CD14-positive monocyte (primary cell): ENCODE results near the gene KRTAP10-3. TPM values are rescaled to one million over a fixed set of nuclear protein-coding genes. Genes with fewer than 3 reads are reported as not detected.

Experiments used
- DNase-seq, 3 donors: peaks; one replicate each; pipeline ENCODE4 v3.0.0-alpha.2; 2011 to 2022
- H2AFZ ChIP-seq: 2 replicates; pipeline ENCODE4 v1.6.0; 2012; ENCODE audit warnings: mild to moderate bottlenecking, low read depth, low read length, inconsistent platforms; ENCODE audit not compliant: insufficient read depth, poor library complexity, severe bottlenecking
- H3K27ac ChIP-seq, 2 donors: 1 replicate in 1 of 2; 2 replicates in 1 of 2; pipeline ENCODE4 v1.5.1; 2012 to 2013; ENCODE audit warnings: low read length in 2 of 2, control low read depth in 1 of 2, inconsistent platforms in 1 of 2, low read depth in 1 of 2, mild to moderate bottlenecking in 1 of 2
- H3K27me3 ChIP-seq, 2 donors: one replicate each; pipeline versions ENCODE4 v1.6.0 to v1.6.1; 2011 to 2013; ENCODE audit warnings: low read length in 2 of 2; ENCODE audit not compliant: control insufficient read depth in 2 of 2, insufficient read depth in 2 of 2
- H3K36me3 ChIP-seq, 2 donors: replicated peaks in 1 of 2; 1 replicate in 1 of 2; 2 replicates in 1 of 2; pipeline versions ENCODE4 v1.5.1 to v1.6.1; 2012 to 2013; ENCODE audit warnings: low read length in 2 of 2, control low read depth in 1 of 2, inconsistent platforms in 1 of 2, mild to moderate bottlenecking in 1 of 2; ENCODE audit not compliant: insufficient read depth in 2 of 2, control insufficient read depth in 1 of 2
- H3K4me1 ChIP-seq, 2 donors: 1 replicate in 1 of 2; 2 replicates in 1 of 2; pipeline versions ENCODE4 v1.5.1 to v1.6.1; 2012 to 2013; ENCODE audit warnings: low read length in 2 of 2, control low read depth in 1 of 2, inconsistent platforms in 1 of 2, mild to moderate bottlenecking in 1 of 2, moderate library complexity in 1 of 2; ENCODE audit not compliant: insufficient read depth in 2 of 2, control insufficient read depth in 1 of 2
- H3K4me2 ChIP-seq: replicated peaks from 2 replicates; pipeline ENCODE3; 2012; ENCODE audit warnings: low read length, moderate library complexity, mild to moderate bottlenecking; ENCODE audit not compliant: poor library complexity, severe bottlenecking; ENCODE audit errors: extremely low read depth
- H3K4me3 ChIP-seq, 3 experiments: fragments of 200-600 bp in 1 of 3; sonication (generic) in 1 of 3; replicated peaks in 1 of 3; 1 replicate in 2 of 3; 2 replicates in 1 of 3; pipeline ENCODE4 v1.5.1; 2011 to 2013; ENCODE audit warnings: low read length in 3 of 3, mild to moderate bottlenecking in 3 of 3, control low read depth in 2 of 3, low read depth in 2 of 3, inconsistent platforms in 1 of 3, moderate library complexity in 1 of 3
- H3K79me2 ChIP-seq: 2 replicates; pipeline ENCODE4 v1.6.0; 2012; ENCODE audit warnings: mild to moderate bottlenecking, control low read depth, inconsistent platforms, low read length, moderate library complexity; ENCODE audit not compliant: insufficient read depth
- H3K9ac ChIP-seq: 2 replicates; pipeline ENCODE4 v1.6.0; 2017; ENCODE audit warnings: low read length, mild to moderate bottlenecking; ENCODE audit not compliant: insufficient read depth, poor library complexity, severe bottlenecking
- H3K9me3 ChIP-seq, 2 donors: replicated peaks in 1 of 2; 1 replicate in 1 of 2; 2 replicates in 1 of 2; pipeline versions ENCODE4 v1.5.1 to v1.6.1; 2012 to 2013; ENCODE audit warnings: low read length in 2 of 2, control low read depth in 1 of 2; ENCODE audit not compliant: control insufficient read depth in 1 of 2, insufficient read depth in 1 of 2
- H4K20me1 ChIP-seq: 2 replicates; pipeline ENCODE4 v1.6.0; 2012; ENCODE audit warnings: mild to moderate bottlenecking, low read length, control low read depth, moderate library complexity; ENCODE audit not compliant: insufficient read depth
- H3K27ac Mint-ChIP-seq, 7 donors: one replicate each; pipeline ENCODE4 v1.8.0; 2020; ENCODE audit warnings: mild to moderate bottlenecking in 7 of 7, mixed read lengths in 7 of 7, moderate library complexity in 6 of 7, inconsistent platforms in 2 of 7
- H3K27me3 Mint-ChIP-seq, 3 donors: one replicate each; pipeline ENCODE4 v1.8.0; 2021 to 2022; ENCODE audit warnings: low read depth in 3 of 3, mild to moderate bottlenecking in 3 of 3, mixed read lengths in 3 of 3, moderate library complexity in 3 of 3, inconsistent platforms in 1 of 3
- H3K36me3 Mint-ChIP-seq, 2 donors: one replicate each; pipeline ENCODE4 v1.8.0; 2020; ENCODE audit warnings: mixed read lengths in 2 of 2, inconsistent platforms in 1 of 2, mild to moderate bottlenecking in 1 of 2
- H3K4me1 Mint-ChIP-seq: one replicate; pipeline ENCODE4 v1.8.0; 2020; ENCODE audit warnings: mild to moderate bottlenecking, mixed read lengths
- H3K4me3 Mint-ChIP-seq, 2 donors: one replicate each; pipeline ENCODE4 v1.8.0; 2020; ENCODE audit warnings: mild to moderate bottlenecking in 2 of 2, mixed read lengths in 2 of 2, moderate library complexity in 1 of 2
- H3K9me3 Mint-ChIP-seq, 7 donors: one replicate each; pipeline ENCODE4 v1.8.0; 2020 to 2022; ENCODE audit warnings: mixed read lengths in 7 of 7, mild to moderate bottlenecking in 6 of 7, moderate library complexity in 6 of 7, inconsistent platforms in 2 of 7
- CTCF ChIP-seq: fragments of 200-600 bp; IDR thresholded peaks from one replicate; pipeline ENCODE4 v1.8.0; 2022; ENCODE audit warnings: antibody characterized with exemption, mild to moderate bottlenecking
- WGBS: methylation state at CpG from one replicate; pipeline ENCODE4 v1.1.5; 2013; ENCODE audit warnings: missing lambda C conversion rate; ENCODE audit not compliant: insufficient coverage; 5-methylcytosine and 5-hydroxymethylcytosine counted together
- intact Hi-C, 2 donors: fragments of 100-400 bp; cut with micrococcal nuclease; formaldehyde crosslinking; loops; one replicate each; pipeline versions ENCODE4 v1.15.0 to v1.15.1; 2023
- polyA plus RNA-seq, 3 donors: library from polyadenylated mRNA; depleted of rRNA in 1 of 3; unstranded in 2 of 3; stranded (reverse) in 1 of 3; fragments of 300-500 nt in 2 of 3; fragments of >200 nt in 1 of 3; fragmentation: Illumina TruSeq in 2 of 3; gene quantifications; 1 replicate in 2 of 3; 2 replicates in 1 of 3; pipeline ENCODE4 v1.2.3, GENCODE V29; 2012 to 2021

The KRTAP10-3 gene
- polyA plus RNA-seq, 3 donors: not detected

GRCh38 chr21:44521301-44521927, 37.2 kb downstream of the KRTAP10-3 start:
- DNase-seq: no peak
- no peak overlapping the region for H3K4me3 Mint-ChIP-seq
- H2AFZ ChIP-seq: no peak overlapping the region
- no peaks in the 10 kb centered on the region for H3K4me1 ChIP-seq
- no peak overlapping the region for H3K4me2 ChIP-seq
- peaks cover 14 to 17% of the 10 kb centered on the region in 2 donors for H3K9me3 ChIP-seq
- no peak for TF ChIP-seq CTCF
- H3K9ac ChIP-seq: no peak overlapping the region
- no peak overlapping the region for H3K4me3 ChIP-seq
- H3K36me3 ChIP-seq: no peaks in the 10 kb centered on the region
- H4K20me1 ChIP-seq: no peaks in the 10 kb centered on the region
- H3K36me3 Mint-ChIP-seq: no peaks in the 10 kb centered on the region
- H3K9me3 Mint-ChIP-seq: peaks cover 0 to 18% (median 5%) of the 10 kb centered on the region in 7 donors
- H3K27me3 ChIP-seq: no peaks in the 10 kb centered on the region
- peaks cover 0 to 6% (median 0%) of the 10 kb centered on the region in 3 donors for H3K27me3 Mint-ChIP-seq
- H3K79me2 ChIP-seq: no peaks in the 10 kb centered on the region
- H3K27ac ChIP-seq: no peak overlapping the region
- H3K4me1 Mint-ChIP-seq: no peaks in the 10 kb centered on the region
- intact Hi-C loops: no loop called here
- no peak overlapping the region for H3K27ac Mint-ChIP-seq
- 94% methylated on average over 22 of the region's 22 CpGs for WGBS

- peaks cover 0 to 4% (median 0%) of the 10 kb centered on the region in 3 donors for H3K27me3 Mint-ChIP-seq
- 90% methylated on average over 23 of the region's 31 CpGs for WGBS
Observed at GRCh38 chr21:44520326-44521300, 38.0 kb downstream of the KRTAP10-3 start.

More at GRCh38 chr21:44520326-44521300, 38.0 kb downstream of the KRTAP10-3 start:
- no peaks in the 10 kb centered on the region for H3K4me1 ChIP-seq
- Mint-ChIP-seq H3K36me3 (no peaks in the 10 kb centered on the region), H3K27ac (no peak overlapping the region), H3K4me1 (no peaks in the 10 kb centered on the region), H3K9me3 (peaks cover 0 to 18% (median 5%) of the 10 kb centered on the region in 7 donors), H3K4me3 (no peak overlapping the region)
- no peaks in the 10 kb centered on the region for H3K79me2 ChIP-seq
- H3K9me3 ChIP-seq: peaks cover 14 to 17% of the 10 kb centered on the region in 2 donors
- H3K36me3 ChIP-seq: no peaks in the 10 kb centered on the region
- H2AFZ ChIP-seq: no peak overlapping the region
- no peak overlapping the region for H3K27ac ChIP-seq
- no peak overlapping the region for H3K9ac ChIP-seq
- H4K20me1 ChIP-seq: no peaks in the 10 kb centered on the region
- no peaks in the 10 kb centered on the region for H3K27me3 ChIP-seq
- DNase-seq: no peak
- intact Hi-C loops: no loop called here
- TF ChIP-seq CTCF: no peak
- H3K4me3 ChIP-seq: no peak overlapping the region
- no peak overlapping the region for H3K4me2 ChIP-seq
